ENCODE results near the gene MEMO1.
"Not testable (repeated sequence)": the region's sequence is repeated elsewhere in the genome, so short reads cannot be mapped to it uniquely, and the experiment has no call there.

Gene MEMO1

GRCh38 chr2:31877008-31877407 is 133.8 kb downstream of the MEMO1 start:
- TF ChIP-seq CTCF (IDR thresholded peaks at IDR 0.05) = no peak
- Histone ChIP-seq H3K4me1 (no peaks in the 10 kb centered on the region), H3K9me3 (no peaks in the 10 kb centered on the region), H3K27me3 (no peaks in the 10 kb centered on the region), H3K27ac (no peak overlapping the region), H3K36me3 (peaks cover 0 to 8% (median 4%) of the 10 kb centered on the region in 3 donors), H3K4me3 (no peak overlapping the region)
- intact Hi-C loops (cut with DNase I; ENCODE audit: low total_unique reads) = no loop called here
- no peak for DNase-seq

GRCh38 chr2:31874071-31874470 is 136.7 kb downstream of the MEMO1 start:
- no peak for TF ChIP-seq CTCF (IDR thresholded peaks at IDR 0.05)
- H3K36me3 ChIP-seq = no peaks in the 10 kb centered on the region
- no peaks in the 10 kb centered on the region for H3K9me3 ChIP-seq
- no peak for DNase-seq
- intact Hi-C loops (cut with DNase I; ENCODE audit: low total_unique reads) = no loop called here
- H3K4me1 ChIP-seq = no peaks in the 10 kb centered on the region
- no peak overlapping the region for H3K4me3 ChIP-seq
- no peak overlapping the region for H3K27ac ChIP-seq
- no peaks in the 10 kb centered on the region for H3K27me3 ChIP-seq

DNA sequence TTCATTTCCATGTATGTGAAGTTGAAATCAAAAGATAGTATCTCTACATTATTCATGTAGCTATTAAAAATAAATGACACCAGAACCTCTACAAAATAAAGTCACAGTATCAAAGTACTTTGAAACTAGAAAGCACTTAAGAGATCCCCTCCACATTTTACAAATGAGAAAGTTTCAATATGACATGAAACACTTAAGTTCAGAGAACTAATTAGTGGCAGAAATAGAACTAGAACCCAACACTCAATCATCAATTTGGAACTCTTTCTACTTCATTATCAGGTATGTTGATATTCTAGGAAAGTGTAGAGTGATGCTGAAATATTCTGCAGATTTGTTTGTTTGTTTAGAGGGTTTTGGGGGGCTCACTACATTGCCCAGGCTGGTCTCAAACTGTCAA is 145.6 kb downstream of the MEMO1 start:
- Histone ChIP-seq H3K9me3 (no peaks in the 10 kb centered on the region), H3K27ac (no peak overlapping the region), H3K27me3 (no peaks in the 10 kb centered on the region), H3K36me3 (peaks cover 0 to 8% (median 6%) of the 10 kb centered on the region in 3 donors), H3K4me3 (no peak overlapping the region), H3K4me1 (no peaks in the 10 kb centered on the region)
- no peak for TF ChIP-seq CTCF (IDR thresholded peaks at IDR 0.05)
- intact Hi-C loops (cut with DNase I; ENCODE audit: low total_unique reads) = no loop called here
- no peak for DNase-seq

DNA sequence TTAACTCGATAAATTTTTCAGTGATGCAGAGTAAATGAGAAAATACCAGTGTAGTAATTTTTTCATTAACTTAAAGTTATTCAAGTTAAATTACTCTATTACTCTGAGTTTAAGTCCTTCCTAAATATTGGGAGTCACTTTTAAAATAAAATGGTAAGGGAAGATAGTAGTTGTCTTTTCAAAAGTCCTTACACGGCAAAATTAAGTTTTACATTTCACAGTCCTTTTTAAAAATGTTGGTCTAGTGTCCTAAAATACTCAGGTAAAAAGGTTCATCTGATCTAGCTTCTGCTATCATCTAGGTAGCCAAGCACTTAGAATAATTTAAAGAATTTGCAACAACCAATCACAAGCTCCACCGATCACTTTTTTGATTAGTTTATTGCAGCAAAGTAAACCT is 146.9 kb downstream of the MEMO1 start:
- no peaks in the 10 kb centered on the region for H3K9me3 ChIP-seq
- H3K4me1 ChIP-seq = no peaks in the 10 kb centered on the region
- intact Hi-C loops (cut with DNase I; ENCODE audit: low total_unique reads) = no loop called here
- no peak overlapping the region for H3K4me3 ChIP-seq
- H3K27me3 ChIP-seq = no peaks in the 10 kb centered on the region
- peaks cover 0 to 8% (median 6%) of the 10 kb centered on the region in 3 donors for H3K36me3 ChIP-seq
- no peak for DNase-seq
- H3K27ac ChIP-seq = no peak overlapping the region
- no peak for TF ChIP-seq CTCF (IDR thresholded peaks at IDR 0.05)

DNA sequence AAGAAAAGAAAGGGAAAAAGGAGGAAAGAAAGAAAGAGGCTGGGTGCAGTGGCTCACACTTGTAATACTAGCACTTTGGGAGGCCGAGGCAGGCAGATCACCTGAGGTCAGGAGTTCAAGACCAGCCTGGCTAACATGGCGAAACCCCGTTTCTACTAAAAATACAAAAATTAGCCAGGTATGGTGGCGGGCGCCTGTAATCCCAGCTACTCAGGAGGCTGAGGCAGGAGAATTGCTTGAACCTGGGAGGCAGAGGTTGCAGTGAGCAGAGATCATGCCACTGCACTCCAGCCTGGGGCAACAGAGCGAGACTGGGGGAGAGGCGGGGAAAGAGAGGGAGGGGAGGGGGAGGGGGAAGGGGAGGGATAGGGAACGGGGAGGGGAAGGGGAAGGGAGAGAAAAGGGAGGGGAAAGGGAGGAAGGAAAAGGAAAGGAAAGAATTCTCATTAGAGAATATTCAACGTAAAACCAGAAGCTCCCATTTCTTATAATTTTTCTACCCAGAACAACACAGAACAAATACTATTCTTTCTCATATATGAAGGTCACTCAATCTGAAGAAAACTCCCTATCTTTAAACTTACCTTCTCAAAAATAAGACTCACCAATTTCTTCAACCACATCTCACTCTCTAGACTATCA is 147.7 kb downstream of the MEMO1 start:
- intact Hi-C loops (cut with DNase I; ENCODE audit: low total_unique reads); H3K36me3 ChIP-seq; H3K9me3 ChIP-seq; H3K27ac ChIP-seq; H3K4me3 ChIP-seq; H3K27me3 ChIP-seq; H3K4me1 ChIP-seq; DNase-seq: not testable (repeated sequence)

GRCh38 chr2:31859959-31860358 is 150.8 kb downstream of the MEMO1 start:
- Histone ChIP-seq H3K27me3 (no peaks in the 10 kb centered on the region), H3K27ac (no peak overlapping the region), H3K9me3 (no peaks in the 10 kb centered on the region), H3K36me3 (peaks cover 0 to 14% (median 8%) of the 10 kb centered on the region in 3 donors), H3K4me1 (no peaks in the 10 kb centered on the region), H3K4me3 (no peak overlapping the region)
- intact Hi-C loops (cut with DNase I; ENCODE audit: low total_unique reads) = no loop called here
- no peak for DNase-seq
- TF ChIP-seq CTCF (IDR thresholded peaks at IDR 0.05) = no peak

All from tibial artery (tissue), 4 donors.